Measurements from ENCODE around the gene CXCL11.
"Not testable (repeated sequence)": the region's sequence is repeated elsewhere in the genome, so short reads cannot be mapped to it uniquely, and the experiment has no call there.

Gene CXCL11

GRCh38 chr4:76000279-76000678 is 35.6 kb downstream of the CXCL11 start:
- DNase-seq (ENCODE audit: low read depth in 2 of 2): no peak

- not testable (repeated sequence) for DNase-seq (ENCODE audit: low read depth in 2 of 2)
Measured at GRCh38 chr4:75998525-75999147, 37.2 kb downstream of the CXCL11 start.

- DNase-seq (ENCODE audit: low read depth in 2 of 2): no peak
Measured at GRCh38 chr4:75997946-75998345, 37.9 kb downstream of the CXCL11 start.

- no peak for DNase-seq (ENCODE audit: low read depth in 2 of 2)
Measured at GRCh38 chr4:75997081-75997480, 38.8 kb downstream of the CXCL11 start.

GRCh38 chr4:75995727-75996126 is 40.1 kb downstream of the CXCL11 start:
- no peak for DNase-seq (ENCODE audit: low read depth in 2 of 2)

- no peak for DNase-seq (ENCODE audit: low read depth in 2 of 2)
Measured at GRCh38 chr4:75992462-75992861, 43.4 kb downstream of the CXCL11 start.

- no peak for DNase-seq (ENCODE audit: low read depth in 2 of 2)
Measured at GRCh38 chr4:75989846-75990528, 45.9 kb downstream of the CXCL11 start.

- no peak for DNase-seq (ENCODE audit: low read depth in 2 of 2)
Measured at GRCh38 chr4:75985116-75985515, 50.8 kb downstream of the CXCL11 start.
